CD8-positive, alpha-beta memory T cell (primary cell): Measurements from ENCODE around the gene RASA4. TPM values are rescaled to one million over a fixed set of nuclear protein-coding genes. Genes with fewer than 3 reads are reported as not detected.
A peak's percentile ranks its signal among the peaks of the same experiment; 100 is the strongest.
"Not testable (repeated sequence)": the region's sequence is repeated elsewhere in the genome, so short reads cannot be mapped to it uniquely, and the experiment has no call there.

ENCODE experiments used
- CTCF ChIA-PET: fragments of 350-600 bp; sonication (Branson Sonifier 250); formaldehyde crosslinking; loops from one replicate; lab custom pipeline; 2021; ENCODE audit warnings: antibody characterized with exemption; lab: Charles Lee
- POLR2A ChIA-PET: fragments of 350-600 bp; sonication (Branson Sonifier 250); formaldehyde crosslinking; loops from one replicate; lab custom pipeline; 2021; ENCODE audit warnings: antibody characterized with exemption; lab: Charles Lee
- DNase-seq, 5 donors: peaks; one replicate each; pipeline versions ENCODE4 v3.0.0 to v3.0.0-alpha.2; 2020 to 2022; ENCODE audit warnings: mixed read lengths in 1 of 5
- H3K27ac ChIP-seq: one replicate; pipeline ENCODE4 v1.7.0; 2013; ENCODE audit warnings: low read depth, mild to moderate bottlenecking, low read length, moderate library complexity
- H3K27me3 ChIP-seq: 2 replicates; pipeline ENCODE4 v1.7.0; 2013; ENCODE audit warnings: low read length, mild to moderate bottlenecking; ENCODE audit not compliant: insufficient read depth, poor library complexity, severe bottlenecking
- H3K36me3 ChIP-seq: 2 replicates; pipeline ENCODE4 v1.7.0; 2013; ENCODE audit warnings: mild to moderate bottlenecking, low read length, moderate library complexity; ENCODE audit not compliant: insufficient read depth
- H3K4me1 ChIP-seq: 2 replicates; pipeline ENCODE4 v1.7.0; 2013; ENCODE audit warnings: mild to moderate bottlenecking, low read length, moderate library complexity; ENCODE audit not compliant: insufficient read depth
- H3K4me3 ChIP-seq: 2 replicates; pipeline ENCODE4 v1.7.0; 2013; ENCODE audit warnings: mild to moderate bottlenecking, low read length
- H3K9me3 ChIP-seq: 2 replicates; pipeline ENCODE4 v1.7.0; 2013; ENCODE audit warnings: mild to moderate bottlenecking, low read length
- H3K27ac Mint-ChIP-seq, 8 donors: one replicate each; pipeline ENCODE4 v1.8.0; 2020 to 2021; ENCODE audit warnings: mixed read lengths in 8 of 8, mild to moderate bottlenecking in 6 of 8, inconsistent platforms in 3 of 8, moderate library complexity in 3 of 8
- H3K27me3 Mint-ChIP-seq, 2 donors: one replicate each; pipeline ENCODE4 v1.8.0; 2020 to 2021; ENCODE audit warnings: mixed read lengths in 2 of 2, mild to moderate bottlenecking in 1 of 2, moderate library complexity in 1 of 2
- H3K36me3 Mint-ChIP-seq, 3 donors: one replicate each; pipeline ENCODE4 v1.8.0; 2020 to 2021; ENCODE audit warnings: mixed read lengths in 3 of 3, inconsistent platforms in 1 of 3, mild to moderate bottlenecking in 1 of 3
- H3K4me1 Mint-ChIP-seq, 3 donors: one replicate each; pipeline ENCODE4 v1.8.0; 2020 to 2021; ENCODE audit warnings: mixed read lengths in 3 of 3, inconsistent platforms in 1 of 3, mild to moderate bottlenecking in 1 of 3
- H3K4me3 Mint-ChIP-seq, 7 donors: one replicate each; pipeline ENCODE4 v1.8.0; 2020 to 2021; ENCODE audit warnings: mixed read lengths in 7 of 7, mild to moderate bottlenecking in 6 of 7, moderate library complexity in 4 of 7, inconsistent platforms in 2 of 7
- H3K9me3 Mint-ChIP-seq, 5 donors: one replicate each; pipeline ENCODE4 v1.8.0; 2020 to 2022; ENCODE audit warnings: mixed read lengths in 5 of 5, mild to moderate bottlenecking in 3 of 5, moderate library complexity in 2 of 5, inconsistent platforms in 1 of 5
- polyA plus RNA-seq: library from polyadenylated mRNA; unstranded; fragments of 300-500 nt; fragmentation: Illumina TruSeq; gene quantifications from one replicate; pipeline ENCODE4 v1.2.3, GENCODE V29; 2021
- total RNA-seq, 2 experiments: library from RNA; stranded (reverse); gene quantifications; one replicate each; pipeline ENCODE4 v1.2.3, GENCODE V29; 2021

Gene RASA4
- total and polyA plus RNA-seq, 3 experiments from 2014 or later: 18.0 to 44.2 (median 42.6) TPM

- H3K27ac ChIP-seq, H3K27ac Mint-ChIP-seq, H3K27me3 Mint-ChIP-seq, DNase-seq, H3K27me3 ChIP-seq, CTCF ChIA-PET, H3K9me3 Mint-ChIP-seq, H3K9me3 ChIP-seq, H3K4me1 ChIP-seq, H3K36me3 ChIP-seq, POLR2A ChIA-PET, H3K4me3 ChIP-seq, H3K4me3 Mint-ChIP-seq, H3K4me1 Mint-ChIP-seq, H3K36me3 Mint-ChIP-seq: not testable (repeated sequence)
Measured at GRCh38 chr7:102576363-102576762, 40.2 kb downstream of the RASA4 start.

GRCh38 chr7:102574607-102575006 lies 41.9 kb downstream of the RASA4 start:
- H3K4me1 Mint-ChIP-seq, H3K9me3 ChIP-seq, H3K4me3 ChIP-seq, H3K4me3 Mint-ChIP-seq, H3K36me3 Mint-ChIP-seq, H3K9me3 Mint-ChIP-seq, H3K27me3 Mint-ChIP-seq, H3K36me3 ChIP-seq, DNase-seq, POLR2A ChIA-PET, CTCF ChIA-PET, H3K4me1 ChIP-seq, H3K27ac ChIP-seq, H3K27ac Mint-ChIP-seq, H3K27me3 ChIP-seq: not testable (repeated sequence)

GRCh38 chr7:102572261-102573239 lies 44.0 kb downstream of the RASA4 start, which contains the start of gene POLR2J3:
Gene POLR2J3 (minus strand): TSS chr7:102572583. CDS start chr7:102572521, 62 bp downstream.
- H3K4me3 Mint-ChIP-seq: peak within 1 kb of the TSS; percentile 87 to 94 (median 90)
- H3K27me3 Mint-ChIP-seq, H3K9me3 Mint-ChIP-seq, H3K4me1 Mint-ChIP-seq, H3K36me3 Mint-ChIP-seq, CTCF ChIA-PET, H3K4me1 ChIP-seq, H3K36me3 ChIP-seq, POLR2A ChIA-PET, H3K9me3 ChIP-seq, H3K27me3 ChIP-seq: not testable (repeated sequence)
- peak within 1 kb of the TSS; percentile 64 for H3K27ac ChIP-seq
- peak; percentile 96 to 100 (median 99) for DNase-seq
- peak within 1 kb of the TSS; percentile 72 for H3K4me3 ChIP-seq
- peak within 1 kb of the TSS; percentile 84 to 95 (median 92) for H3K27ac Mint-ChIP-seq

GRCh38 chr7:102568620-102569019 lies 47.9 kb downstream of the RASA4 start:
- POLR2A ChIA-PET, H3K4me1 ChIP-seq, H3K36me3 Mint-ChIP-seq, H3K27me3 Mint-ChIP-seq, H3K27ac Mint-ChIP-seq, H3K4me3 ChIP-seq, H3K4me3 Mint-ChIP-seq, H3K4me1 Mint-ChIP-seq, H3K9me3 Mint-ChIP-seq, H3K36me3 ChIP-seq, H3K9me3 ChIP-seq, H3K27me3 ChIP-seq, CTCF ChIA-PET, H3K27ac ChIP-seq: not testable (repeated sequence)
- peak in 1 of 5 donors; percentile 28 for DNase-seq

GRCh38 chr7:102550808-102551422 lies 65.6 kb downstream of the RASA4 start, which contains the start of gene SPDYE2:
Gene SPDYE2 (plus strand): TSS chr7:102551226. CDS start chr7:102553256, 2,030 bp downstream.
- H3K27me3 Mint-ChIP-seq, H3K36me3 Mint-ChIP-seq, H3K4me3 ChIP-seq, H3K9me3 Mint-ChIP-seq, CTCF ChIA-PET, DNase-seq, H3K27me3 ChIP-seq, H3K4me3 Mint-ChIP-seq, H3K36me3 ChIP-seq, H3K4me1 ChIP-seq, H3K9me3 ChIP-seq, H3K27ac ChIP-seq, H3K4me1 Mint-ChIP-seq, POLR2A ChIA-PET, H3K27ac Mint-ChIP-seq: not testable (repeated sequence)

GRCh38 chr7:102546353-102546752 lies 70.2 kb downstream of the RASA4 start:
- H3K27me3 ChIP-seq, H3K27me3 Mint-ChIP-seq, DNase-seq, H3K27ac Mint-ChIP-seq, H3K9me3 Mint-ChIP-seq, H3K4me3 ChIP-seq, H3K9me3 ChIP-seq, H3K36me3 Mint-ChIP-seq, H3K4me1 ChIP-seq, H3K36me3 ChIP-seq, H3K4me1 Mint-ChIP-seq, H3K27ac ChIP-seq, H3K4me3 Mint-ChIP-seq, POLR2A ChIA-PET, CTCF ChIA-PET: not testable (repeated sequence)

GRCh38 chr7:102545288-102545687 lies 71.3 kb downstream of the RASA4 start:
- H3K4me1 Mint-ChIP-seq, H3K36me3 ChIP-seq, H3K9me3 Mint-ChIP-seq, POLR2A ChIA-PET, H3K36me3 Mint-ChIP-seq, H3K9me3 ChIP-seq, DNase-seq, H3K27me3 Mint-ChIP-seq, H3K27ac Mint-ChIP-seq, H3K27ac ChIP-seq, H3K4me1 ChIP-seq, H3K4me3 Mint-ChIP-seq, H3K27me3 ChIP-seq, CTCF ChIA-PET, H3K4me3 ChIP-seq: not testable (repeated sequence)

- H3K4me3 ChIP-seq, H3K27me3 Mint-ChIP-seq, H3K4me1 ChIP-seq, H3K36me3 Mint-ChIP-seq, POLR2A ChIA-PET, H3K4me3 Mint-ChIP-seq, H3K4me1 Mint-ChIP-seq, H3K27me3 ChIP-seq, H3K9me3 ChIP-seq, DNase-seq, CTCF ChIA-PET, H3K36me3 ChIP-seq, H3K27ac Mint-ChIP-seq, H3K27ac ChIP-seq, H3K9me3 Mint-ChIP-seq: not testable (repeated sequence)
Measured at GRCh38 chr7:102544372-102544771, 72.2 kb downstream of the RASA4 start.
